Mesodermal cell (in vitro differentiated cells): ENCODE measurements around the gene EPS15. TPM values are rescaled to one million over a fixed set of nuclear protein-coding genes. Genes with fewer than 3 reads are reported as not detected.
"Not testable (repeated sequence)": the region's sequence is repeated elsewhere in the genome, so short reads cannot be mapped to it uniquely, and the experiment has no call there.

Experiments used
- H3K27ac ChIP-seq: 2 replicates; pipeline ENCODE4 v1.7.0; 2013; ENCODE audit warnings: mild to moderate bottlenecking, low read depth, low read length, moderate library complexity; ENCODE audit not compliant: severe bottlenecking
- H3K36me3 ChIP-seq: 2 replicates; pipeline ENCODE4 v1.7.1; 2013; ENCODE audit warnings: mild to moderate bottlenecking, low read length, moderate library complexity; ENCODE audit not compliant: control insufficient read depth, insufficient read depth
- H3K4me1 ChIP-seq: one replicate; pipeline ENCODE4 v1.7.1; 2013; ENCODE audit warnings: mild to moderate bottlenecking, low read length; ENCODE audit not compliant: insufficient read depth, control insufficient read depth, poor library complexity, severe bottlenecking
- H3K4me3 ChIP-seq: 2 replicates; pipeline ENCODE4 v1.7.0; 2013; ENCODE audit warnings: low read length, control low read depth, mild to moderate bottlenecking; ENCODE audit not compliant: insufficient read depth, poor library complexity, severe bottlenecking; ENCODE audit errors: extremely low read depth
- H3K9me3 ChIP-seq: 2 replicates; pipeline ENCODE4 v1.7.1; 2013; ENCODE audit warnings: mild to moderate bottlenecking, low read length, moderate library complexity; ENCODE audit not compliant: control insufficient read depth
- WGBS, 2 experiments: methylation state at CpG; one replicate each; pipeline ENCODE4 v1.1.5; 2013; ENCODE audit warnings: missing lambda C conversion rate in 2 of 2; ENCODE audit not compliant: insufficient coverage in 2 of 2; 5-methylcytosine and 5-hydroxymethylcytosine counted together
- polyA plus RNA-seq, 2 experiments: library from polyadenylated mRNA; stranded (reverse); fragments of 50-300 nt; gene quantifications; one replicate each; pipeline ENCODE4 v1.2.3, GENCODE V29; 2013

EPS15 gene
- 42.7 TPM for polyA plus RNA-seq (2013, experiment 1 of 2)
- 42.2 TPM for polyA plus RNA-seq (2013, experiment 2 of 2)

- H3K4me3 ChIP-seq: peak within 1 kb of the TSS; percentile 76
- no peaks in the 10 kb centered on the region for H3K36me3 ChIP-seq
- no peaks in the 10 kb centered on the region for H3K9me3 ChIP-seq
- peak within 1 kb of the TSS; percentile 73 for H3K27ac ChIP-seq
- peaks cover 13% of the 10 kb centered on the region for H3K4me1 ChIP-seq
- WGBS, 2 experiments: 3% methylated on average over 22 to 29 of the region's 56 CpGs
Measured at GRCh38 chr1:51519048-51519864, at the start of gene EPS15. Gene EPS15, minus strand, starts transcription at chr1:51519266. Its CDS starts 35 bp downstream, at chr1:51519231.

- 88 to 98% methylated on average over 6 to 7 of the region's 7 CpGs for WGBS, 2 experiments
- H3K4me3 ChIP-seq: no peak overlapping the region
- H3K36me3 ChIP-seq: no peaks in the 10 kb centered on the region
- no peak overlapping the region for H3K27ac ChIP-seq
- H3K9me3 ChIP-seq: no peaks in the 10 kb centered on the region
- H3K4me1 ChIP-seq: peaks cover 34% of the 10 kb centered on the region
Measured at GRCh38 chr1:51568231-51568935, 49.3 kb upstream of the EPS15 start.

- Histone ChIP-seq H3K36me3 (no peaks in the 10 kb centered on the region), H3K4me1 (peaks cover 32% of the 10 kb centered on the region), H3K27ac (no peak overlapping the region), H3K9me3 (no peaks in the 10 kb centered on the region), H3K4me3 (no peak overlapping the region)
Measured at GRCh38 chr1:51567653-51568052, 48.6 kb upstream of the EPS15 start.

GRCh38 chr1:51566260-51566659 is 47.2 kb upstream of the EPS15 start:
- no peak overlapping the region for H3K4me3 ChIP-seq
- H3K4me1 ChIP-seq: peaks cover 19% of the 10 kb centered on the region
- 92 to 100% methylated on average over 1 to 2 of the region's 3 CpGs for WGBS, 2 experiments
- H3K36me3 ChIP-seq: no peaks in the 10 kb centered on the region
- H3K27ac ChIP-seq: no peak overlapping the region
- H3K9me3 ChIP-seq: no peaks in the 10 kb centered on the region

GRCh38 chr1:51565009-51565408 is 45.9 kb upstream of the EPS15 start:
- Histone ChIP-seq H3K4me3 (no peak overlapping the region), H3K4me1 (peaks cover 19% of the 10 kb centered on the region), H3K27ac (no peak overlapping the region), H3K36me3 (no peaks in the 10 kb centered on the region), H3K9me3 (no peaks in the 10 kb centered on the region)
- 29 to 77% methylated on average over 1 to 2 of the region's 2 CpGs for WGBS, 2 experiments

GRCh38 chr1:51564124-51564523 is 45.1 kb upstream of the EPS15 start:
- no peak overlapping the region for H3K27ac ChIP-seq
- H3K4me1 ChIP-seq: peaks cover 20% of the 10 kb centered on the region
- no peaks in the 10 kb centered on the region for H3K9me3 ChIP-seq
- H3K4me3 ChIP-seq: no peak overlapping the region
- no peaks in the 10 kb centered on the region for H3K36me3 ChIP-seq

- H3K4me1 ChIP-seq: peaks cover 21% of the 10 kb centered on the region
- H3K4me3 ChIP-seq: no peak overlapping the region
- H3K36me3 ChIP-seq: no peaks in the 10 kb centered on the region
- no peaks in the 10 kb centered on the region for H3K9me3 ChIP-seq
- 100% methylated on average over 1 of the region's 1 CpG for WGBS, 2 experiments
- no peak overlapping the region for H3K27ac ChIP-seq
Measured at GRCh38 chr1:51561702-51562101, 42.6 kb upstream of the EPS15 start.

- H3K4me3 ChIP-seq, H3K27ac ChIP-seq, H3K36me3 ChIP-seq, H3K9me3 ChIP-seq: not testable (repeated sequence)
- 93 to 96% methylated on average over 7 to 8 of the region's 8 CpGs for WGBS, 2 experiments
- peaks cover 21% of the 10 kb centered on the region for H3K4me1 ChIP-seq
Measured at GRCh38 chr1:51560895-51561294, 41.8 kb upstream of the EPS15 start.

GRCh38 chr1:51560034-51560433 is 41.0 kb upstream of the EPS15 start:
- no peaks in the 10 kb centered on the region for H3K9me3 ChIP-seq

GRCh38 chr1:51559501-51559900 is 40.4 kb upstream of the EPS15 start:
- Histone ChIP-seq H3K36me3 (no peaks in the 10 kb centered on the region), H3K4me1 (peaks cover 21% of the 10 kb centered on the region), H3K9me3 (no peaks in the 10 kb centered on the region), H3K27ac (peak overlapping the region; percentile 76), H3K4me3 (no peak overlapping the region)

More at GRCh38 chr1:51560034-51560433, 41.0 kb upstream of the EPS15 start:
- Histone ChIP-seq H3K27ac (no peak overlapping the region), H3K4me1 (peaks cover 21% of the 10 kb centered on the region), H3K4me3 (no peak overlapping the region), H3K36me3 (no peaks in the 10 kb centered on the region)
- 89 to 94% methylated on average over 3 of the region's 6 CpGs for WGBS, 2 experiments

GRCh38 chr1:51559064-51559500 is 40.0 kb upstream of the EPS15 start:
- WGBS, 2 experiments: no CpG with 5 or more reads among the region's 3 CpGs
- peaks cover 21% of the 10 kb centered on the region for H3K4me1 ChIP-seq
- no peak overlapping the region for H3K4me3 ChIP-seq
- H3K27ac ChIP-seq: peak overlapping the region; percentile 76
- H3K36me3 ChIP-seq: no peaks in the 10 kb centered on the region
- H3K9me3 ChIP-seq: no peaks in the 10 kb centered on the region
